Measurements from ENCODE around the gene SEMA3B. TPM values are rescaled to one million over a fixed set of nuclear protein-coding genes. Genes with fewer than 3 reads are reported as not detected.
"Not testable (repeated sequence)": the region's sequence is repeated elsewhere in the genome, so short reads cannot be mapped to it uniquely, and the experiment has no call there.

Gene SEMA3B
- total RNA-seq, 2 experiments from 2014 or later = 0.52 to 0.84 TPM

DNA sequence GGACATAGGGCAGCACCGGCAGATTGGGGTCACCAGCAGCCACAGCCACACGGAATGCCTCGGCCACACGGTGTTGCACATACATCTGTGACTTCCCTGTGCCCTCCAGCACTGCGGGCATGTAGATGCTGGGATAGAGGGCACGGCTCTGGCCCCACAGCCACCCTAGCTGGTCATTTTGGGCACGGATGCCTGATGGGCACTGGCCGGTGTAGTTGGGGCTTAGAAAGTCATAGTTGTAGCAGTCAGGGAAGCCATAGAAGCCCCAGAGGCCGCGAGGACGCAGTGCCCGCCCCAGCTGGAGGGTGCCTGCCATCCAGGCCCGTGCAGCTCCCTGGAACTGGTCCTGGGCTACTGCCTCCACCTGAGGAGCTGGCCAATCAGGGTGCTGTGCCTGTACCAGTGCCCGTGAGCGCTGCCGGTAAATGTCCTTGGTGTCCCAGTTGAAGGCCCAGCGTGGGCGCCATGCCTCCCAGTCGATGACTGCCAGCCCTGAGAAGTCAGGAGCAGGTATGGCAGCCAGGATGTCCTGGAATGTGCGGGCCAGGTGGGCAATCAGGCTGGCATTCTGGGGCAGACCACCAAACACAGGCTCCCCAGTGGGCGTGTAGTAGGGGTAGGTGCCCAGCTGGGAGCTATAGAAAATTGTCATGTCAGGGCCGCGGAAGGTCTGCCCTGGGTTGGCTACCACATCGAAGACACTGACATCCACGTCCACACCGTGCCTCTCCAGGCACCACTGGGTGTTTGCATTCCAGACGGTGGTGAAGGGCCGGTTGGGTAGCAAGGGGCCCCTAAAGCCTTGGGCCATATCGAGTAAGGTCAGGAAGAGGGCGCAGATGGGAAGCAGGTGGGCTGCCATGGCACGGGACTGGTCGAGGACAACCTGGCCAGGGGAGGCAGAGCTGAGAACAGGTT lies 33.4 kb downstream of the SEMA3B start:
- Mint-ChIP-seq H3K9me3 (ENCODE audit: insufficient read depth) (no peaks in the 10 kb centered on the region), H3K27me3 (ENCODE audit: low read depth) (no peaks in the 10 kb centered on the region), H3K4me1 (ENCODE audit: low read depth) (peaks cover 23% of the 10 kb centered on the region), H3K27ac (no peak overlapping the region), H3K4me3 (no peak overlapping the region), H3K36me3 (ENCODE audit: low read depth) (no peaks in the 10 kb centered on the region)
- CTCF ChIA-PET = interaction anchor here (10.1 kb wide), 1 partner anchor 19 kb away, joined by 113 read pairs; the partner anchor contains the start of gene HYAL2
- POLR2A ChIA-PET = interaction anchor here (1.3 kb wide), 1 partner anchor 34 kb away, joined by 3 read pairs; no protein-coding TSS in a partner anchor
- ATAC-seq (no peak), DNase-seq (no peak)

DNA sequence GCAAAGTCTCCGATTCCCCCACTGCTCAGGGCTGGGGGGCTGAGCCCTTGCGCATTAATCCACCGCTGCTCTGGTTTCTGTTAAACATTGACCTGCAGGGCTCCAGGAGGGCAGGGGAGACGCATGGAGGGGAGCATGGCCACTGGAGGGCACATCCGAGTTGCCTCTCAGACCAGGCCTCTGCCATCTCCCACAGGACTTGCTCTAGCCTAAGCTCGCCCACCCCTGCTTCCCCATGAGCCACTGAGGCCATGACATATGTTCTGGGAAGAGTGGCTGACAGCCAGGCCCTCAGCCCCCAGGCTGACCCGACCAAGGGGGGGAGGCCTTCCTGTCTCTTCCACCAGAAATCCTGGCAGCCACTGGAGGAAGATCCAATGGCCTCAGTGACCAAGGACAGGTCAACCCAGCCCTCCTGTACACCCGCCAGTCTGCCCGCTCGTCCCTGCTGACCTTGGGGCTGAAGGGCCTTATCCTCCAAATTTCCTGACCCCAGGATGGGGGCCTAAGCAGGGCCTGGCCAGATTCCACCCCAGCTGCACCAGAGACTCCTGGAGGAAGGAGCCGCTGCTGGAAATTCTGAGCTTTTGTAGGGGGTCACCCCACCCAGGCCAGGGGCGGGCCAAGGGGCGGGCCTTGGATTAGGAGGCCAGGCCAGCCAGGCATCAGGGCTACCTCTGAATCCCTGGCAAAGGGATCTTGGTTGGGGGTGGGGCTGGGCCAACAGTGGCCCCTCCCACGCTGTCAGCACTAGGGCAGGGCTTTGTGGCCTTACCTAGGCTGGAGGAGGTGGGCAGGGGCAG lies 34.3 kb downstream of the SEMA3B start, which contains the start of gene HYAL1:
Gene HYAL1 (minus strand): TSS at position 562 of the 803 bp plus-strand sequence. CDS start 618 bp downstream, outside the sequence.
- POLR2A ChIA-PET = interaction anchor here (1.3 kb wide), 1 partner anchor 33 kb away, joined by 3 read pairs; no protein-coding TSS in a partner anchor
- peak; percentile 21 for DNase-seq
- no peak within 1 kb of the TSS for H3K4me3 Mint-ChIP-seq

DNA sequence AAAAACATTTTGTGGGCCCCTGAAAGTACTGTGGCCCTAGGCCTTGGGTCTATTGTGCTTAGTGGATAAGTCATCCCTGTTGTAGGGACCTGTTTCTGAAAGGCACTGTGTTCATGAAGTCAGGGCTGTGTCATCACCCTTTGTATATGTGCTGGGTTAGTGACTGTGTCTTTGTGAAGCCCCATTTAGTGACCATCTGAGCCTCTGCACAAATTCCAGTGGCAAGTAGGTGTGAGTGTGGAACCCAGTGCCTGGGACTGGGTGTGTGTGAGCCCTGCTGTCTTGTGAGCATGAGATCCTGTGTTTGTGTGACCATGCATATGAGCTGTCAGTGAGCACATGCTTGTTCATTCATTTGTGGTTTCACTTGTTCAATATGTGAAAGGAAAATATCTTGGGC lies 35.7 kb downstream of the SEMA3B start:
- H3K9me3 Mint-ChIP-seq (ENCODE audit: insufficient read depth) = no peaks in the 10 kb centered on the region
- ATAC-seq = no peak

More for the DNA sequence above, 34.3 kb downstream of the SEMA3B start, which contains the start of gene HYAL1:
- Mint-ChIP-seq H3K27ac (no peak within 1 kb of the TSS), H3K9me3 (ENCODE audit: insufficient read depth) (no peaks in the 10 kb centered on the region), H3K4me1 (ENCODE audit: low read depth) (peaks cover 15% of the 10 kb centered on the region), H3K27me3 (ENCODE audit: low read depth) (no peaks in the 10 kb centered on the region), H3K36me3 (ENCODE audit: low read depth) (no peaks in the 10 kb centered on the region)
- no peak for ATAC-seq
- CTCF ChIA-PET = interaction anchor here (10.1 kb wide), 1 partner anchor 18 kb away, joined by 113 read pairs; the partner anchor contains the start of gene HYAL2

DNA sequence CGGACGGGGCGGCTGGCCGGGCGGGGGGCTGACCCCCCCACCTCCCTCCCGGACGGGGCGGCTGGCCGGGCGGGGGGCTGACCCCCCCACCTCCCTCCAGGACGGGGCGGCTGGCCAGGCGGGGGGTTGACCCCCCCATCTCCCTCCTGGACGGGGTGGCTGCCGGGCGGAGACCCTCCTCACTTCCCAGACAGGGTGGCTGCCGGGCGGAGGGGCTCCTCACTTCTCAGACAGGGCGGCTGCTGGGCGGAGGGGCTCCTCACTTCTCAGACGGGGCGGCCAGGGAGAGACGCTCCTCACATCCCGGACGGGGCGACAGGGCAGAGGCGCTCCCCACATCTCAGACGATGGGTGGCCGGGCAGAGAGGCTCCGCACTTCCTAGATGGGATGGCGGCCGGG lies 43.1 kb downstream of the SEMA3B start:
- H3K27ac Mint-ChIP-seq; H3K4me3 Mint-ChIP-seq; ATAC-seq; DNase-seq; CTCF ChIA-PET; H3K9me3 Mint-ChIP-seq (ENCODE audit: insufficient read depth); H3K27me3 Mint-ChIP-seq (ENCODE audit: low read depth); POLR2A ChIA-PET; H3K36me3 Mint-ChIP-seq (ENCODE audit: low read depth): not testable (repeated sequence)
- H3K4me1 Mint-ChIP-seq (ENCODE audit: low read depth) = peaks cover 16% of the 10 kb centered on the region

More for the DNA sequence above, 35.7 kb downstream of the SEMA3B start:
- DNase-seq = no peak
- Mint-ChIP-seq H3K27ac (no peak overlapping the region), H3K36me3 (ENCODE audit: low read depth) (peaks cover 2% of the 10 kb centered on the region), H3K4me1 (ENCODE audit: low read depth) (peaks cover 13% of the 10 kb centered on the region), H3K4me3 (no peak overlapping the region), H3K27me3 (ENCODE audit: low read depth) (no peaks in the 10 kb centered on the region)
- ChIA-PET CTCF (interaction anchor here (2.0 to 10.1 kb wide), 2 partner anchors 17 to 58 kb away, joined by 5 to 113 read pairs; partner anchors contain the start of gene HYAL2), POLR2A (no interaction called here)

DNA sequence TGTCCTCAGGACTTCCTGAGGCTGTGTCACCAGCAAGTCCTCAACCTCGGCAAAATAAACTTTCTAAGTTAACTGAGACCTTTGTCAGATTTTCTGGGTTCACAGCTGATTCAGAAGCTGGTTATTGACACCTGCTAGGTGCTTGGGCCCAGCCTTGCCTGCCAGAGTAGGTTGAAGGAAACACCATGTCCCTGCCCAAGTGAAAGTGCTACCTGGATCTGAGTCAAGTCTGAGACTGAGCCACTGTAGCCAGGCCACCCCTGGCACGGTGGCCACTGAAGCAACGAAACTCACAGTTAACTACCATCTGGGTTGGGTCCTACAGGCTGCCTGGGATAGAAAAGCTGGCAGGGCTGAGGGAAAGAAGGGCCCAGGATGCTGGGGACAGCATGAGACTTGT lies 45.4 kb downstream of the SEMA3B start:
- H3K4me1 Mint-ChIP-seq (ENCODE audit: low read depth) = peaks cover 24% of the 10 kb centered on the region
- POLR2A ChIA-PET = interaction anchor here (1.8 kb wide), 1 partner anchor 16 kb away, joined by 4 read pairs; no protein-coding TSS in a partner anchor
- no peaks in the 10 kb centered on the region for H3K27me3 Mint-ChIP-seq (ENCODE audit: low read depth)
- no peaks in the 10 kb centered on the region for H3K9me3 Mint-ChIP-seq (ENCODE audit: insufficient read depth)
- ATAC-seq = no peak
- no peak overlapping the region for H3K27ac Mint-ChIP-seq
- CTCF ChIA-PET = interaction anchor here (2.0 kb wide), 1 partner anchor 10 kb away, joined by 7 read pairs; no protein-coding TSS in a partner anchor
- H3K4me3 Mint-ChIP-seq = no peak overlapping the region
- H3K36me3 Mint-ChIP-seq (ENCODE audit: low read depth) = peaks cover 7% of the 10 kb centered on the region
- no peak for DNase-seq

DNA sequence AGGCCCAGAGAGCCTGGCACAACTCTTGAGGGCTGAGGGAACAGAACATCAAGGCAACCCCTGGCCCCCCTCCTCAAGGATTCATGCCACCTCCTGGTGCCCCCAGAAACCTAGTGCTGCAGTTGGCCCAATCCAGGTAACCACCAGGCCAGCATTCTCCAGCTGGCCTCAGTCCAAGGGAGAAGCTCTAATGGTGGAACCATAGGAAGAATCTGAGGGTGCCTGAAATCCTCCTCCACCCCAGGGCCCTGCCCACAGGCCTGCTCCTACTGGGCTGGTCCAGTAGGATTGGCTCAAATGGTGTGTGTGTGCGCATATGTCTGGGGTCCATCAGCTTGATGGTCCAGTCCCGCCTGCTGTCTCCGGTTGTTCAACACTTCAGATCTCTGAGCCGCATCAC lies 45.9 kb downstream of the SEMA3B start:
- no peak for ATAC-seq
- Mint-ChIP-seq H3K27ac (no peak overlapping the region), H3K9me3 (ENCODE audit: insufficient read depth) (no peaks in the 10 kb centered on the region), H3K36me3 (ENCODE audit: low read depth) (peaks cover 9% of the 10 kb centered on the region), H3K4me1 (ENCODE audit: low read depth) (peaks cover 24% of the 10 kb centered on the region), H3K27me3 (ENCODE audit: low read depth) (no peaks in the 10 kb centered on the region), H3K4me3 (no peak overlapping the region)
- no peak for DNase-seq
- CTCF ChIA-PET = interaction anchor here (1.1 to 2.0 kb wide), 4 partner anchors 9 to 120 kb away, joined by 3 to 9 read pairs (median 6); partner anchors contain the start of genes HYAL3 and NAA80
- POLR2A ChIA-PET = interaction anchor here (0.9 to 1.8 kb wide), 2 partner anchors 17 to 23 kb away, joined by 3 to 4 read pairs; no protein-coding TSS in a partner anchor

DNA sequence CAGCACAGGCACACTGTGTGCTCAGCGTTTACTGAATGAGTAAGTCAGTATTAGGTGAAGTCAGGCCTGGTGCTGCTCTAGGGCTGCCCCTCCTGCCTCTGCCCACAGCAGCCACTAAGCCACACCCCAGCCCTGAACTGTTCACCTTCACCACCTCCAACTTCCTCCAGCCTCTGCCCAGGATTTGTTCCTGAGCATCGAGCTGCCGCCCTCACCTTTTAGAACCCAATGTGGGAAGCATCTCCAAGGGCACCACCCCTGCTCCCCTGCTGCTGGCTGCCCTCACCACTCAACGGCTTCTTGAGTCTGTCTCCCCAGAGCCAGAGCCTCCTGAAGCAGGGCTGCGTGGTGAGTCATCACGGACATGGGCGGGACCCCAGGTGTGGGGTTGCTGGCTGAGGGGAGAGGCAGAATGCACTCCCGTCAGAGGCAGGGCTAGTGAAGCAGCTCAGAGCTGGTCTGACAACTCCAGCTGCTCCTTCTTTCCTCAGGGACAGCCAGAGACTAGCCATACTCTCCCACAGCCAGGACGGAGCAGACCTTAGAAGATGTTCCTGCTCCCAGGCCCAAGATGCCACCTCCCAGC lies 47.8 kb downstream of the SEMA3B start:
- ChIA-PET POLR2A (interaction anchor here (1.0 to 3.3 kb wide), 3 partner anchors 11 to 21 kb away, joined by 4 to 13 read pairs (median 12); partner anchors contain the start of genes HYAL3, NAA80 and TUSC2), CTCF (interaction anchor here (1.4 kb wide), 1 partner anchor 28 kb away, joined by 3 read pairs; no protein-coding TSS in a partner anchor)
- ATAC-seq (peak; percentile 63), DNase-seq (peak; percentile 80)
- peaks cover 8% of the 10 kb centered on the region for H3K36me3 Mint-ChIP-seq (ENCODE audit: low read depth)
- peak overlapping the region; percentile 88 for H3K27ac Mint-ChIP-seq
- H3K4me1 Mint-ChIP-seq (ENCODE audit: low read depth) = peaks cover 33% of the 10 kb centered on the region
- no peaks in the 10 kb centered on the region for H3K9me3 Mint-ChIP-seq (ENCODE audit: insufficient read depth)
- H3K4me3 Mint-ChIP-seq = peak overlapping the region; percentile 59
- H3K27me3 Mint-ChIP-seq (ENCODE audit: low read depth) = no peaks in the 10 kb centered on the region

DNA sequence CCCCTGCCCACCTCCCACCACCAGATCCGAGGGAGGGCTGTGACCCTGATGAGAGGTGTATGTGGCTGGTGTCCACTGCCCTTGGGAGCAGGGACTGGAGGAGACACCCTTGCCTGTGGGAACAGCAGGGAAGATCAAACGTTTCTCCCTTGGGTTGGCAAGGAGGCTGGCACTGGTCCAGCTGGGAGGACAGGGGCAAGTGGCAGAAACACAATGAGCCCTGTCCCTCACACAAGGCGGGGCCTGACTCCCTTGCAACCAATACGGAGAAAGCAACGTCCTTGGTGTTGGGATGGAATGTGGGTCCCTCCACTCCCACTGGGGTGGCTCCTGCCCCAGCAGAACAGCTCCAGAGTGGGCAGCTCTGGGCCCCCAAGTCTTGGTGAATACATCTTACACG lies 48.4 kb downstream of the SEMA3B start:
- POLR2A ChIA-PET = interaction anchor here (1.0 to 3.3 kb wide), 3 partner anchors 11 to 20 kb away, joined by 4 to 13 read pairs (median 12); partner anchors contain the start of genes HYAL3, NAA80 and TUSC2
- Mint-ChIP-seq H3K27ac (peak overlapping the region; percentile 88), H3K4me1 (ENCODE audit: low read depth) (peaks cover 35% of the 10 kb centered on the region), H3K36me3 (ENCODE audit: low read depth) (peaks cover 8% of the 10 kb centered on the region), H3K27me3 (ENCODE audit: low read depth) (no peaks in the 10 kb centered on the region), H3K9me3 (ENCODE audit: insufficient read depth) (no peaks in the 10 kb centered on the region), H3K4me3 (peak overlapping the region; percentile 59)
- no peak for DNase-seq
- no peak for ATAC-seq
- CTCF ChIA-PET = interaction anchor here (1.4 kb wide), 1 partner anchor 28 kb away, joined by 3 read pairs; no protein-coding TSS in a partner anchor

DNA sequence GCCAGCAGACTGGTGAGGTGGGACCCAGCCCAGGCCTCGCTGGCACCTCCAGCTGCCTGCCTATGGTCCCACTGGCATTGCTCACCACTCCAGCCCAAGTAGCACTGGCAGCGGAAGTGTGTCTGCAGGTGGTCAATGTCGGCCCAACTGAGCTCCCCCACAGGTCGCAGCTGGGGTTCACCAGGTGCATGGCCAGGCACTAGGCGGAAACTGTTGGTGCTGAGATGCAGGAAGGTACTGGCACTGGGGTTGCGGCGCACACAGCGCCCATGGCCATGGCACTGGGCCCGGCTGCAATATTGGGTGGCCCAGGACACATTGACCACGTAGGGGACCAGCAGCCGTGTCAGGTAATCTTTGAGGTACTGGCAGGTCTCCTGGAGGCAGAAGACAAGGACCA lies 49.2 kb downstream of the SEMA3B start:
- Mint-ChIP-seq H3K36me3 (ENCODE audit: low read depth) (peaks cover 8% of the 10 kb centered on the region), H3K27ac (no peak overlapping the region), H3K4me3 (no peak overlapping the region), H3K9me3 (ENCODE audit: insufficient read depth) (no peaks in the 10 kb centered on the region), H3K27me3 (ENCODE audit: low read depth) (no peaks in the 10 kb centered on the region), H3K4me1 (ENCODE audit: low read depth) (peaks cover 40% of the 10 kb centered on the region)
- POLR2A ChIA-PET = interaction anchor here (1.3 to 3.3 kb wide), 4 partner anchors 10 to 19 kb away, joined by 4 to 13 read pairs (median 10); partner anchors contain the start of gene TUSC2
- DNase-seq = no peak
- CTCF ChIA-PET = interaction anchor here (1.9 to 7.4 kb wide), 3 partner anchors 10 to 91 kb away, joined by 5 to 113 read pairs (median 5); partner anchors contain the start of genes HYAL1, HYAL3, NAA80 and TUSC2
- ATAC-seq = no peak

DNA sequence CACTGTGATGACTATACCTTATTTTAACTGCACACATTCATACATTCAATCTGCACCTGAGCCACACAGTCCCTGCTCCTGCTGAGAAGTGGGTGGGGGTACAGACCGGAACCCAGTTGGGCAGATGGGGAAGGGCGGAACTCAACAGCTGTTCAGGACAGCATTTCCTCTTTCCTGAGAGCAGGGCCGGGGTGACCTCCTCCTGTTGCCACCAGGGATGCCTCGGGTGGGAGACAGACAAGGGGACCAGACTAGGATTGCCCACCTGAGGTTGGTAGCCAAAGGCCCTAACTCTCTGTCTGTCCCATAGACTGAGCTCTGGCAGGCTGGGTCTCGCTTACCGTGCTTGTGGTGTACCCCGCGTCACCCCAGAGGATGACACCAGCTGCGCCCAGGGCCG lies 49.7 kb downstream of the SEMA3B start:
- POLR2A ChIA-PET = interaction anchor here (1.3 to 3.5 kb wide), 4 partner anchors 9 to 19 kb away, joined by 4 to 14 read pairs (median 11); partner anchors contain the start of genes HYAL3, NAA80 and TUSC2
- no peak overlapping the region for H3K27ac Mint-ChIP-seq
- peaks cover 43% of the 10 kb centered on the region for H3K4me1 Mint-ChIP-seq (ENCODE audit: low read depth)

More for the DNA sequence above, 49.7 kb downstream of the SEMA3B start:
- CTCF ChIA-PET = interaction anchor here (1.9 to 7.4 kb wide), 3 partner anchors 9 to 92 kb away, joined by 5 to 113 read pairs (median 5); partner anchors contain the start of genes HYAL1, HYAL3, NAA80 and TUSC2
- Mint-ChIP-seq H3K36me3 (ENCODE audit: low read depth) (peaks cover 8% of the 10 kb centered on the region), H3K4me3 (no peak overlapping the region), H3K27me3 (ENCODE audit: low read depth) (no peaks in the 10 kb centered on the region), H3K9me3 (ENCODE audit: insufficient read depth) (no peaks in the 10 kb centered on the region)
- DNase-seq (no peak), ATAC-seq (no peak)
